PC-3 (cell line): ENCODE results near the gene LDB1. TPM values are rescaled to one million over a fixed set of nuclear protein-coding genes. Genes with fewer than 3 reads are reported as not detected.
A peak's percentile ranks its signal among the peaks of the same experiment; 100 is the strongest.

Source experiments
- ATAC-seq: fragments of 200-7000 bp; cut with Tn5 transposase; 2 replicates; pipeline ENCODE4 v1.9.1; 2020; ENCODE audit warnings: mild to moderate bottlenecking, moderate library complexity
- BruUV-seq: library from RNA; stranded (reverse); fragments of 400-500 nt; replicated peaks from 2 replicates; lab custom pipeline; 2021; lab: Mats Ljungman, UMichigan
- CTCF ChIA-PET: fragments of 300-600 bp; sonication (Branson Sonifier 250); formaldehyde crosslinking; loops from one replicate; lab custom pipeline; 2022; ENCODE audit warnings: antibody characterized with exemption; lab: Charles Lee
- POLR2A ChIA-PET: fragments of 300-600 bp; sonication (Branson Sonifier 250); formaldehyde crosslinking; loops from one replicate; lab custom pipeline; 2022; ENCODE audit warnings: antibody characterized with exemption; ENCODE audit not compliant: unreplicated experiment; lab: Charles Lee
- DNase-seq: peaks from one replicate; pipeline ENCODE4 v3.0.0-alpha.2; 2015
- H2AFZ ChIP-seq: fragments of 300-600 bp; sonication (generic); 2 replicates; pipeline ENCODE4 v1.6.0; 2016; ENCODE audit warnings: antibody characterized with exemption, low read length
- H3F3A ChIP-seq: fragments of 300-600 bp; sonication (generic); one replicate; pipeline ENCODE4 v1.6.0; 2017; ENCODE audit warnings: antibody characterized with exemption, low read length, control low read depth, mild to moderate bottlenecking; ENCODE audit not compliant: unreplicated experiment
- H3K27ac ChIP-seq: fragments of 300-600 bp; sonication (generic); 2 replicates; pipeline ENCODE4 v1.5.1; 2016; ENCODE audit warnings: mild to moderate bottlenecking, low read length
- H3K27me3 ChIP-seq: fragments of 300-600 bp; sonication (generic); 2 replicates; pipeline ENCODE4 v1.6.1; 2016; ENCODE audit warnings: low read length, mixed read lengths
- H3K36me3 ChIP-seq: fragments of 300-600 bp; sonication (generic); 2 replicates; pipeline ENCODE4 v1.6.1; 2016; ENCODE audit warnings: low read depth, mixed run types, low read length, mixed read lengths
- H3K4me1 ChIP-seq: fragments of 300-600 bp; sonication (generic); 2 replicates; pipeline ENCODE4 v1.5.1; 2016; ENCODE audit warnings: low read length; ENCODE audit not compliant: insufficient read depth
- H3K4me2 ChIP-seq: fragments of 300-600 bp; sonication (generic); 2 replicates; pipeline ENCODE4 v1.6.0; 2016; ENCODE audit warnings: low read length
- H3K4me3 ChIP-seq: fragments of 300-600 bp; sonication (generic); 2 replicates; pipeline ENCODE4 v1.5.1; 2016; ENCODE audit warnings: mild to moderate bottlenecking, low read length, mixed read lengths
- H3K79me2 ChIP-seq: fragments of 300-600 bp; sonication (generic); 2 replicates; pipeline ENCODE4 v1.6.1; 2017; ENCODE audit warnings: low read length, mixed read lengths
- H3K9ac ChIP-seq: fragments of 300-600 bp; sonication (generic); 2 replicates; pipeline ENCODE4 v1.6.0; 2016; ENCODE audit warnings: mild to moderate bottlenecking, low read length
- H3K9me2 ChIP-seq: fragments of 300-600 bp; sonication (generic); replicated peaks from 2 replicates; pipeline ENCODE4 v1.6.1; 2016; ENCODE audit warnings: mixed run types, low read length, mixed read lengths
- H3K9me3 ChIP-seq: fragments of 300-600 bp; sonication (generic); 2 replicates; pipeline ENCODE4 v1.6.1; 2016; ENCODE audit warnings: low read length, mixed read lengths
- H4K20me1 ChIP-seq: fragments of 300-600 bp; sonication (generic); 2 replicates; pipeline ENCODE4 v1.6.1; 2016; ENCODE audit warnings: low read length, mixed read lengths
- CTCF ChIP-seq: fragments of 300-600 bp; sonication (generic); conservative IDR thresholded peaks from 2 replicates; pipeline ENCODE4 v1.5.1; 2017; ENCODE audit warnings: antibody characterized with exemption, low read depth, mild to moderate bottlenecking, low read length
- EZH2 ChIP-seq: fragments of 300-600 bp; sonication (generic); IDR thresholded peaks from one replicate; pipeline ENCODE4 v1.6.1; 2017; ENCODE audit warnings: antibody characterized with exemption, mild to moderate bottlenecking, low read length; ENCODE audit not compliant: unreplicated experiment
- EZH2phosphoT487 ChIP-seq: fragments of 300-600 bp; sonication (generic); IDR thresholded peaks from 2 replicates; pipeline ENCODE4 v1.6.1; 2018; ENCODE audit warnings: mild to moderate bottlenecking, antibody characterized with exemption, low read length, borderline replicate concordance
- intact Hi-C: fragments of 100-400 bp; cut with micrococcal nuclease; formaldehyde crosslinking; loops from 2 replicates; pipeline ENCODE4 v1.9.0; 2023
- total RNA-seq: library from RNA; depleted of rRNA; stranded (reverse); fragments of >200 nt; gene quantifications from 2 replicates; pipeline ENCODE4 v1.2.3, GENCODE V29; 2014

Gene LDB1
- total RNA-seq, 1 experiment from 2014 or later = 34.2 TPM

DNA sequence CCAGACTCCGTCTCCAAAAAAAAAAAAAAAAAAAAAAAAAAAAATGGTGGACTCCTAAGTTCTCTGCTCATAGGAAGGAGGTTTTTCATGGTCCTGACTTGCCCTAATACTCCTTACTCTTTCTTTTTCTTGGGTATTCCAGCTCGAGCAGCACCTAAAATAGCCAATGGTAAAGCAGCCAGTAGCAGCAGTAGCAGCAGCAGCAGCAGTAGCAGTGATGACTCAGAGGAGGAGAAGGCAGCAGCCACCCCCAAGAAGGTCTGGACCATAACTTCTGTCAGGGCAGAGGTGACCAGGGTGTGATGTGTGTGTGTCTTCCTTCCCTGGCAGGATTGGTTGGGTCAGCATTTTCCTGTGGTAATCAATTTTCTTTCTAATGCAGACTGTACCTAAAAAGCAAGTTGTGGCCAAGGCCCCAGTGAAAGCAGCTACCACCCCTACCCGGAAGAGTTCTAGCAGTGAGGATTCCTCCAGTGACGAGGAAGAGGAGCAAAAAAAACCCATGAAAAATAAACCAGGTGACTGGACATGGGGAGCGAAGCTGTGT lies 39.0 kb upstream of the LDB1 start:
- ChIA-PET CTCF (no interaction called here), POLR2A (no interaction called here)
- Histone ChIP-seq H3K9me2 (no peaks in the 10 kb centered on the region), H3K9ac (no peak overlapping the region), H3K79me2 (peaks cover 39% of the 10 kb centered on the region), H3K4me2 (no peak overlapping the region), H4K20me1 (peaks cover 40% of the 10 kb centered on the region), H3K27ac (no peak overlapping the region), H3K9me3 (no peaks in the 10 kb centered on the region), H3K27me3 (no peaks in the 10 kb centered on the region), H2AFZ (no peak overlapping the region), H3F3A (peaks cover 4% of the 10 kb centered on the region), H3K4me1 (peaks cover 3% of the 10 kb centered on the region; the same call in 1 of the 2 replicates), H3K4me3 (no peak overlapping the region), H3K36me3 (peaks cover 91% of the 10 kb centered on the region)
- no peak for ATAC-seq
- no TSS peak for BruUV-seq
- intact Hi-C loops = no loop called here
- no peak for DNase-seq
- TF ChIP-seq EZH2 (no peak), EZH2phosphoT487 (no peak), CTCF (no peak)

GRCh38 chr10:102157224-102157623 lies 37.1 kb upstream of the LDB1 start:
- ChIA-PET CTCF (no interaction called here), POLR2A (no interaction called here)
- TF ChIP-seq CTCF (no peak), EZH2phosphoT487 (no peak), EZH2 (no peak)
- Histone ChIP-seq H3K4me3 (no peak overlapping the region), H3K79me2 (peaks cover 58% of the 10 kb centered on the region), H3K4me1 (peaks cover 3% of the 10 kb centered on the region; the same call in 1 of the 2 replicates), H3K9ac (no peak overlapping the region), H2AFZ (no peak overlapping the region), H3K36me3 (peaks cover 72% of the 10 kb centered on the region), H3K9me2 (no peaks in the 10 kb centered on the region), H3K27me3 (no peaks in the 10 kb centered on the region), H3F3A (peaks cover 4% of the 10 kb centered on the region), H3K27ac (no peak overlapping the region), H3K9me3 (no peaks in the 10 kb centered on the region), H3K4me2 (0 out of 2 replicates have a peak overlapping the region, but pooled peaks have one; percentile 6), H4K20me1 (peaks cover 41% of the 10 kb centered on the region)
- no peak for DNase-seq
- BruUV-seq = no TSS peak
- intact Hi-C loops = no loop called here
- no peak for ATAC-seq

- BruUV-seq = no TSS peak
- Histone ChIP-seq H3K9me2 (no peaks in the 10 kb centered on the region), H3F3A (peaks cover 10% of the 10 kb centered on the region), H3K4me2 (peak overlapping the region; percentile 76), H3K9ac (no peak overlapping the region), H3K79me2 (peaks cover 59% of the 10 kb centered on the region), H2AFZ (no peak overlapping the region), H3K9me3 (no peaks in the 10 kb centered on the region), H3K36me3 (peaks cover 53% of the 10 kb centered on the region), H3K27me3 (no peaks in the 10 kb centered on the region), H3K4me1 (peaks cover 23% of the 10 kb centered on the region), H3K4me3 (peak overlapping the region; percentile 99), H3K27ac (no peak overlapping the region), H4K20me1 (peaks cover 35% of the 10 kb centered on the region)
- POLR2A ChIA-PET = no interaction called here
- DNase-seq (no peak), ATAC-seq (no peak)
- CTCF ChIA-PET = no interaction called here
- TF ChIP-seq EZH2 = no peak
- TF ChIP-seq EZH2phosphoT487 = no peak
- no peak for TF ChIP-seq CTCF
- intact Hi-C loops = no loop called here
These were observed 34.4 kb upstream of the LDB1 start for GRCh38 chr10:102154466-102155116.
